Measurements from ENCODE around the gene SRGAP3.

The SRGAP3 gene

DNA sequence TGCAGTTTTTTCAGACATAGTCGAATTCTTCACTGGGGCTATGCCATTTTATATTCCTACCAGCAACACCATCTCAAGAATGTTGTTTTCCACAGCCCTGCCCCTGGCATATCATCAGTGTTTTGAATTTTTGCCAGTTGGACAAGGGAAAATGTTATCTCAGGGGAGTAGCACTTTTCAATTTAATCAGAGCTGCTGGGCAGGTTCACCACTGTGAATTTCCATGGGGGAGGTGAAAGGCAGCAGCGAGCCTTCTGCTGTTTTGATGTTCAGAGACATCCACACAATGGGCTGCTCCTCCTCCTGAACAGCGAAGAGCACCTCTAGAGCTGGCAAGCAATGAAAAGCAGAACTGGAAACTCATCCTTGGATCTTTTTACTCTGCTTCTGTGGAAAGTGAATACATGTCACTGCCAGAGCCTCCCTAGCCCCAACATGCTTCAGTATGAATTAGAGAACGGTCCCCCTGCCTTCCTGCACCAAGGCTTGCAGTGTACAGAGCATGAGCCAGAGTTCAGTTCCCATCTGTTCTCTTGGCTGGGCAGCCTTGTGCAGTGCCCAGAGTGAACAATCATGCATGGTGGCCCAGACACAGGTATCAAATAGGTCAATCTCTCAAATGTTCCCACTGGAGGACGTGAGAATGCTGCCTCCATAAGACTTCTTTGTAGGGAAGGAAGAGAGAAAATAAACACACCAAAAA lies 230.0 kb downstream of the SRGAP3 start:
- no peaks in the 10 kb centered on the region for H3K27me3 ChIP-seq
- no peaks in the 10 kb centered on the region for H3K9me3 ChIP-seq
- no peak overlapping the region for H3K4me3 ChIP-seq (ENCODE audit: low read depth in 1 of 2, low read length in 1 of 2)
- H3K27ac ChIP-seq = no peak overlapping the region
- TF ChIP-seq, protein P1, sequence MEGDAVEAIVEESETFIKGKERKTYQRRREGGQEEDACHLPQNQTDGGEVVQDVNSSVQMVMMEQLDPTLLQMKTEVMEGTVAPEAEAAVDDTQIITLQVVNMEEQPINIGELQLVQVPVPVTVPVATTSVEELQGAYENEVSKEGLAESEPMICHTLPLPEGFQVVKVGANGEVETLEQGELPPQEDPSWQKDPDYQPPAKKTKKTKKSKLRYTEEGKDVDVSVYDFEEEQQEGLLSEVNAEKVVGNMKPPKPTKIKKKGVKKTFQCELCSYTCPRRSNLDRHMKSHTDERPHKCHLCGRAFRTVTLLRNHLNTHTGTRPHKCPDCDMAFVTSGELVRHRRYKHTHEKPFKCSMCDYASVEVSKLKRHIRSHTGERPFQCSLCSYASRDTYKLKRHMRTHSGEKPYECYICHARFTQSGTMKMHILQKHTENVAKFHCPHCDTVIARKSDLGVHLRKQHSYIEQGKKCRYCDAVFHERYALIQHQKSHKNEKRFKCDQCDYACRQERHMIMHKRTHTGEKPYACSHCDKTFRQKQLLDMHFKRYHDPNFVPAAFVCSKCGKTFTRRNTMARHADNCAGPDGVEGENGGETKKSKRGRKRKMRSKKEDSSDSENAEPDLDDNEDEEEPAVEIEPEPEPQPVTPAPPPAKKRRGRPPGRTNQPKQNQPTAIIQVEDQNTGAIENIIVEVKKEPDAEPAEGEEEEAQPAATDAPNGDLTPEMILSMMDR (IDR thresholded peaks at IDR 0.05) = no peak
- no peaks in the 10 kb centered on the region for H3K36me3 ChIP-seq
- H3K4me1 ChIP-seq (ENCODE audit: control insufficient read depth in 1 of 2, insufficient read depth in 1 of 2, low read depth in 1 of 2, low read length in 1 of 2) = no peaks in the 10 kb centered on the region

DNA sequence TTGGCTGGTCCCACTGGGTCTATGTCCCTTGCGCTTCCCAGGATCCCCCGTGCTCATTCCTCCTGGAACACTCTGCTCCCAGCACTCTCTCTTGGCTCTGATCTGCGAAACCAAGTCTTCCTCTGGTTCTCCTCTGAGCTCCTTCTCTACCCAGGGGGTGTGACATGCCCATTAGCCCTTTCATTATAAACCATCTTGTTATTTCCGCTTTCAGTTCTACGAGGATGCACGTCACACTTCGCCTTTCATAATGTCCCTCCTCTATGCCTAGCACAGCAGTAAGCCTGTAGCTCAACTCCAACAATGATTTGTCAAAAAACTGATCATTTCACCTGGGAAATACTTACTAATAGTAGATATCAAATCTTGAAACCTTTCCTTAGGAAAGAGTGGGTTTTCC lies 234.2 kb downstream of the SRGAP3 start:
- Histone ChIP-seq H3K9me3 (no peaks in the 10 kb centered on the region), H3K4me3 (ENCODE audit: low read depth in 1 of 2, low read length in 1 of 2) (no peak overlapping the region), H3K4me1 (ENCODE audit: control insufficient read depth in 1 of 2, insufficient read depth in 1 of 2, low read depth in 1 of 2, low read length in 1 of 2) (no peaks in the 10 kb centered on the region), H3K27ac (no peak overlapping the region), H3K36me3 (no peaks in the 10 kb centered on the region), H3K27me3 (no peaks in the 10 kb centered on the region)
- TF ChIP-seq, protein P1 (IDR thresholded peaks at IDR 0.05) = no peak

DNA sequence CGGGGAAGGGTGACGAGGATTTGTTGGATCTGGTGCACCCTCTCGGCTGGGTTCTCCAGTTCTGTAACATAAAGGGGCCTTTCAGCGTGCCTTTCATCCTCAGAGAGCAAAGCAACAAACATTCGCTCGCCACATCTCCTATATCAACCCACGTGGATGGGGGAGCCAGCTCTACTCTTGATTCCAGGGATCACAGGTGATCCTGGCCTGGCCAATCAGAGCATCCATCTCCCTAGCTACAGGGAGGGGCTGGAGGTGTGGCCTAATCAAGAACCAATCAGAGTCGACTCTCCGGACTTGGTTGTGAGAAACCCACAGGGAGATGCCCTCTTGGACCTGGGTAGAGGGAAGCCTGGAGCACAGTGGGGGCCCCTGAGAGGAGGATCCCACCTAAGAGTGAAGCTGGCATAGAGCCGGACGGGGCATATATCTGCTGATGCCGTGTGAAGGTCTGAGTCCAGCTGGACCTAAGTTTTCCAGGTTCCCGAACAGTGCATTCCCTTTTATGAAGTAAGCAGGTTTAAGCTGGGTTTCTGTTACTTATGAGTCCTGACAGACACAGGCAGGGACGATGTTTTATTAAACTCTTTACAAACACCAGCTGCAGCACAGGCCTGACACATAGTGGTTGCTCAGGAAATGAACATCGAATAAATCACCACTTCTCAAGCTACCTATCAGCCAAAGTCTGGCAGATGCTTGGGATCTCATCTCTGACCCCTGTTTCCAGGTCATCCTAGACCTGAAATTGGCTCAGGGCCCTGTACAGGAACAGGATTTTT lies 235.5 kb downstream of the SRGAP3 start:
- TF ChIP-seq, protein P1 (IDR thresholded peaks at IDR 0.05) = no peak
- H3K4me1 ChIP-seq (ENCODE audit: control insufficient read depth in 1 of 2, insufficient read depth in 1 of 2, low read depth in 1 of 2, low read length in 1 of 2) = no peaks in the 10 kb centered on the region
- no peak overlapping the region for H3K4me3 ChIP-seq (ENCODE audit: low read depth in 1 of 2, low read length in 1 of 2)
- no peaks in the 10 kb centered on the region for H3K27me3 ChIP-seq
- H3K9me3 ChIP-seq = no peaks in the 10 kb centered on the region
- no peak overlapping the region for H3K27ac ChIP-seq
- H3K36me3 ChIP-seq = no peaks in the 10 kb centered on the region

DNA sequence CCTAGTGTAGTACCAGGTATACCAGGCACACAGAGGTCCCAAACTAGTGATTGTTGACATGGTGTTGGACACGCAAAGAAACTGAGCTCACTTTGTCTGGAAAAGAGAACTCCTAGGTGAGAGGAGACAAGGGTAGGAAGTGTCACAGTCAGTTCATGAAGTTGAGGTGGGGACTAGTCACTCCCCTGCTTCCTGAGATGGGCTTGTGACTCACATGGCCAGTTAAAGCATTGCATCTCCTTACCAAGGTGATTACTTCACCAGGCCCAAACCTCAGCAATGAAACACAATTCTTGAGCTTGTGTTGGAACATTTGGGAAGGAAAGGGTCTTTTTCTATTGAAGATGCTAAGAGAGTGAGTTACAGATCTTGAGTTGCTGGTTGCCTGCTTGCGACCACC lies 236.9 kb downstream of the SRGAP3 start:
- Histone ChIP-seq H3K36me3 (no peaks in the 10 kb centered on the region), H3K9me3 (no peaks in the 10 kb centered on the region), H3K4me1 (ENCODE audit: control insufficient read depth in 1 of 2, insufficient read depth in 1 of 2, low read depth in 1 of 2, low read length in 1 of 2) (no peaks in the 10 kb centered on the region), H3K27ac (no peak overlapping the region), H3K4me3 (ENCODE audit: low read depth in 1 of 2, low read length in 1 of 2) (no peak overlapping the region), H3K27me3 (no peaks in the 10 kb centered on the region)
- TF ChIP-seq, protein P1 (IDR thresholded peaks at IDR 0.05) = no peak

DNA sequence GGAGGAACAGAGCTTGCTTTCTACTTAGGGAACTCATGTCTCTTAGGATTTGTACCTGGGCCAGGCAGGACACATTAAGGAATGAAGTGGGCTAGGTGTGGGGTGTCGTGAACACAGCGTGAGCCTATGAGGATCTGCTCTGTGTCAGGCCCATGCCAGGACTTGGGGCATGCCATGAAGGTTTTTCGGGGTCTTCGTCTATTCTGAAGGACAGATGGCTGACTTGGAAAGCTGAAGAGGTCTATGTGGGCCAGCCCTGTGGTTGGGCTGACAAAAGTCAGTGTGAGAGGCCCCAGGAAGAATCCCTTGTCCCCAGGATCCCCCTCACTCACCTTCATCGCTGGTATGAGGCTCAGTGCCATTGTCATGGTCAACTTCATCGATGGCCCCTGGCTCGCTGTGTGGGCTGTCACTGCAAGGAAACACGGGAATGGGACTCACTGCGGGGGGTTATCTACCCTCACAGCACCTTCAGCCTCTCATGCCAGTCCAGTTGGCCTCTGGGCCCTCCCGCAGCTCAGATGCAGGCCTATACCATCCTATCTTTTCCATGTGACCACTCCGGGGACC lies 239.4 kb downstream of the SRGAP3 start:
- no peaks in the 10 kb centered on the region for H3K9me3 ChIP-seq
- no peak overlapping the region for H3K4me3 ChIP-seq (ENCODE audit: low read depth in 1 of 2, low read length in 1 of 2)
- H3K36me3 ChIP-seq = no peaks in the 10 kb centered on the region
- TF ChIP-seq, protein P1 (IDR thresholded peaks at IDR 0.05) = no peak
- H3K4me1 ChIP-seq (ENCODE audit: control insufficient read depth in 1 of 2, insufficient read depth in 1 of 2, low read depth in 1 of 2, low read length in 1 of 2) = no peaks in the 10 kb centered on the region
- no peak overlapping the region for H3K27ac ChIP-seq
- H3K27me3 ChIP-seq = no peaks in the 10 kb centered on the region
